GM19023 (cell line): ENCODE data around the gene BCL7A.
"Not testable (repeated sequence)": the region's sequence is repeated elsewhere in the genome, so short reads cannot be mapped to it uniquely, and the experiment has no call there.

Experiments
- ATAC-seq: cut with Tn5 transposase; IDR thresholded peaks from one replicate; pipeline ENCODE4 v1.9.1; 2021; ENCODE audit warnings: mild to moderate bottlenecking, moderate library complexity; ENCODE audit not compliant: unreplicated experiment

BCL7A gene

DNA sequence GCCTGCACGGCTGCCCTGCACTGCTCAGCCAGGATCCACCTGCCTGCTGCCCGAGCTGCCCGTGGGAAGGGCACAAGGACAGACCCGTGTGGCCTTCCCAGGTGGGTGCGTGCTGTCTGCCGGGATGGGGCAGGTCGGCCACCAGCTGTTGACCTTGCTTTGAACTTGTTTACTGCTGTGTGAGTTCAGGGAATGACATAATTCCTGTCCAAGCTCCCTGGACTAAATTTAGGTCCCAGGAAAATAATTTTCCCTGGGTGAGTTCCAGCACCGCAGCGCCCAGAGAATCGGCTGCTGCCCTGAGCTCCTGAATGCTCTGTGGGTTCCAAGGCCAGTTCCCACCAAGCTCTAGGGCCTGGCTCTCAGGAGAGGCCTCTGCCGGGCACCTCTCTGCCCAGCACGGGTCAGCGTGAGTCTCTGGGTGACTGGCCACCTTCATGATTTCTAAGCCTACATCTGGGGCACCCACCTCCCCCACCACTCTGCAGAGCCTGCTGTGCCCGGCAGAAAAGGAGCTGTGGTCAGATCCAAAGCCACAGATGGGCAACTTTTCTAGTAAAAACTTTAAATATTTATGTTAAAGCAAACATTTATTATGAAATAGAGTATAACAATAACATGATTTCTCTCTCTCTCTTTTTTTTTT lies 29.7 kb downstream of the BCL7A start:
- ATAC-seq: no peak

DNA sequence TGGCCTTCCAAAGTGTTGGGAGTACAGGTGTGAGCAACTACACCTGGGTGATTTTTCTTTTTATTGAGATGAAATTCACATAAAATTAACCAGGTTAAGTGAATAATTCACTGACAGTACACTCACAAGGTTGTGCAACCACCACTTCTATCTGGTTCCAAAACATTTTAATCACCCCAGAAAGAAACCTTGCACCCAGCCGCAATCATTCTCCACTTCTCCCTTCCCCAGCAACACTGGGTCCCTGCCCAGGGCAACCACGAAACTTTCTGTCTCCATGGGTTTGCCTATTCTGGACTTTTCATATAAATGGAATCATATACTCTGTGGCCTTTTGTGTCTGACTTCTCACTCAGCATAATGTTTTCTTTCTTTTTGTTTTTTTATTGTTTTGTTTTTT lies 30.6 kb downstream of the BCL7A start:
- ATAC-seq: no peak

DNA sequence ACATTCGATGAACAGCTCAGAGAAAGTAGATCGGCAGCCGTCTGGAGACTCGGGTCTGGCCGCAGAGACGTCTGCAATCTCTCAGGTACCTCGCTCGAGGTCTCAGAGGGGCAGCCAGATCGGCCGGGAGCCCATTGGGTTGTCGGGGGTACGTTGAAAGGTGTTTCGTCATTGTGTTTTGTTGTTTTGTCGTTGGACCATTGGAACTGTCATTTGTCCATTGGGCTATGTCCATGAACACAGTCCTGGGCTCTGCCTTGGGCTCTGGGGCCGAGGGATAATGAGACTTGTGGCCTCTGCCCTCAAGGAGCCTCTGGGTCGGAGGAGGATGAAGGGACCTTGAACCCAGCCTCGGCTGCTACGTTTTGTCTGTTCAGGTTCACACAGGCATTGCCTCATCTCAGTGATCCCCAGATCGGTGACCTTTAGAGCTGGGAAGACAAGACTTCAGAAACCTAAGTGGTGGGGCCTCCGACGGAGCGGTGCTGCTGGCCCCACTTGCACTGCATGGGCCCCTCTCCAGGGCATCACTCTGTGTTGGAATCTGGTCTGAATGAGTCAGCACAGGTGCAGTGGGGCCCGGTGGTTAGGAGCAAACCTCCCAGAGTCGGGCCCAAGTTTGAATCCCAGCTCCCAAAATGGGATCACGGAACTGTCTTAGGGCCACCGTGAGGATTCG lies 33.3 kb downstream of the BCL7A start:
- no peak for ATAC-seq

DNA sequence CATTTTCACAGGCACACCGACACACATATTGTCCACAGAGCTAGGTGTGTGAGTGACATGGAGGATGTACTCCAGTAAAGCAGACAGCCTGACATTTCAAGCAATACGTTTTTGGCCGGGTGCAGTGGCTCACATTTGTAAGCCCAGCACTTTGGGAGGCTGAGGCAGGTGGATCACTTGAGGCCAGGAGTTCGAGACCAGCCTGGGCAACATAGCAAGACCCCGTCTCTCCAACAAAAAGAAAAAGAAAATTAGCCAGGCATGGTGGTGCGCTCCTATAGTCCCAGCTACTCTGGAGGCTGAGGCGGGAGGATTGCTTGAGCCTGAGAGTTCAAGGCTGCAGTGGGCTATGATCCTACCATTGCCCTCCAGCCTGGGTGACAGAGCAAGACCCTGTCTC lies 34.7 kb downstream of the BCL7A start:
- not testable (repeated sequence) for ATAC-seq

DNA sequence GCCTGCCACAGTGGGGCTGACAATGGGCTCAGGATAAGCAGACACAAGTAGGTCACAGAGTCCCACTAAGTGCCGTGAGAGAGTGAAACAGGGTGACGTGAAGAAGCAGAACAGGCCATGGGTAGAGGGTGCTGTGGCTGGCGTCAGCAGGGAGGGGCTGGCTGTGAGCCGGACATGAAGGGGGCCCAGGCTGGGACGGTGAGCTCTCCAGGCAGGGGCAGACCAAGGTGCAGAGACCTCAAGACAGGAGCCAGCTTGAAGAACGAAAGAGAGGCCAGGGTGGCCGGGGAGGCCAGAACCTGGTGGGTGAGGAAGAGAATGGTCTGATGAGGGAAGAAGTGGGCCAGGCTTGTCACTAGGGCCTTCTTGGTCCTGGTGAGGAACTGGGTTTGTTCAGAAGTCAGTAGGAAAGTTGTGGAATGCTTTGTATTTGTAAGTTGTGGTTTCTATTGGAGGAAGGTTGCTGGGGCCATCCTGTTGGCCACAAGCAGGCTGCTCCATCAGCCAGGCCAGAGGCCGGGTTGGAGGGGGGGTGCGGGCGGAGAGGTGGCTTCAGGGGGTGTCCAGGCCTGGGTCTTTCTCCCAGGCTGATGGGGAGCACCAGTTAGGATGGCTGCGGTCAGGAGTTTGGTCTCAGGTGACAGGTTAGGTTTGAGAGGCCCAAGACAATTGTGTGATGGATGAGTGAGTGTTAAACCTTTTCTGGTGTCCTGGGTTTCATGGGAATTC lies 35.5 kb downstream of the BCL7A start:
- ATAC-seq: no peak

DNA sequence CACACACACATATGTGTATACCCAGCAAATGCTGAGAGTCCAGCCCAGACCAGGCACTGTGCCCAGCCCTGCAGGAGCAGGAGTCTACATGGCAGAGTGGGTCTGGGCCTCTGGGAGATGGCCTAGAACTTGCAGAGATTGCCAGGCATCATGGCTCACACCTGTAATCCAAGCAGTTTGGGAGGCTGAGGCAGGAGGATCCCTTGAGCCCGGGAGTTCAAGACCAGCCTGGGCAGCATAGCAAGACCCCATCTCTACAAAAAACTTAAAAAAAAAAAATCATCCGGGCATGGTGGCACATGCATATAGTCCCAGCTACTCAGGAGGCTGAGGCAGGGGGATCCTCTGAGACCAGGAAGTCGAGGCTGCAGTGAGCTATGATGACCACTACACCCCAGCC lies 36.1 kb downstream of the BCL7A start:
- ATAC-seq: no peak

DNA sequence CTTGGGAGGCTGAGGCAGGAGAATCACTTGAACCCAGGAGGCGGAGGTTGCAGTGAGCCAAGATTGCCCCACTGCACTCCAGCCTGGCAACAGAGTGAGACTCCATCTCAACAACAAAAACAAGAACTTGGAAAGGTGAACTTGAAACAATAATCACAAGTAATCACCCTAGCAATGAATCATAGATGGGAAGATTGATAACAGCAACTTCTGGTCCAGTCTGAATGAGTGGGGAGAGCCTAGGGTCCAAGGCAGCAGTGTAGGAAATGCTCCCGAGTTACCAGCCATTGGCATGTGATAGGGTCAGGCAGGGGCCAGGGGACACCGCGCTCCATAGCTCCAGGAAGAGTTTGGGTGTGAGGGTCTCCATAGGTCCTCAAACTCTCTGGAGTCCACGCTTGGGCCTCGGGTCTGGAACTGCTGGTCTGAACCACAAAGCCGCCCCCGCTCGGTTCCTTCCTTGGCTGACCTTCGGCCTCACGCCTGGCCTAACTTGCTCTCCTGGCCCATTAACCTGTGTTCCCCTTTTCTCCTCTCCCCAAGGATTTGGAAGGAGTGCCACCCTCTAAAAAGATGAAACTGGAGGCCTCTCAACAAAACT lies 37.0 kb downstream of the BCL7A start:
- ATAC-seq: no peak

DNA sequence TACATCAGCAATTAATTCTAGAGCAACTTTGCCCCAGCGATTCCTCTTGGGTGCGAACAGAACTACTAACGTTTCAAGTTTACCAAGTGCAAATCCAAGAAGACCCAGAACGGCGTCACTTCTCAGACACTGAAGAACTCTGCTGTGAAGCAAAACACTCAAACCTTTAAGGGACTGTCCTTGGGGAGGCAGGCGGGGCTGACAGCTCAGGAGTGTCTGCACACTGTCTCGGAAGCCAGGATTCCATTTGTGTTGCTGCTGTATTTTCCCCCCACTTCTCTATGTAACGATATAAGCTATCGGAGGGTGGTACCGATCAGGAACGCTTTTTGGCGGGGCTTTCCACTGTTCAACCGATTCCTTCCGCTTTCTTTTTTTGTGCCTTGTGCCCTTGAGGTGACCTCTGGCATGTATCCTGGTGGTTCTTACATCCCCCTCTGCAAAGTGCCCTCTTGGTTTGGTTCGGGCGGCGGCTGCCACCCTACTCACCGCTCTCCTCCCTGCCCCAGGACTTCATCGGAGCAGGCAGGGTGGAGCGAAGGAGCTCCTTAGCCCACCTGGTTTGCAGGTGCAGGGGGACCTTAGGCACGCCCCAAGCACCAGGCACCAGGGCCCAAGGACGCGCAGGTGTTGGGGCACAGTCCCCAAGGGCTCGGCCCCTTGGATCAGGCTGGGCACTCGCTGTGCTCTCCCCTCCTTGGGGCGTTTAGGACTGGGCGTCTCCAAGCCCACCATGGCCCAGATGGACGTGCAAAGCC lies 37.7 kb downstream of the BCL7A start:
- no peak for ATAC-seq

DNA sequence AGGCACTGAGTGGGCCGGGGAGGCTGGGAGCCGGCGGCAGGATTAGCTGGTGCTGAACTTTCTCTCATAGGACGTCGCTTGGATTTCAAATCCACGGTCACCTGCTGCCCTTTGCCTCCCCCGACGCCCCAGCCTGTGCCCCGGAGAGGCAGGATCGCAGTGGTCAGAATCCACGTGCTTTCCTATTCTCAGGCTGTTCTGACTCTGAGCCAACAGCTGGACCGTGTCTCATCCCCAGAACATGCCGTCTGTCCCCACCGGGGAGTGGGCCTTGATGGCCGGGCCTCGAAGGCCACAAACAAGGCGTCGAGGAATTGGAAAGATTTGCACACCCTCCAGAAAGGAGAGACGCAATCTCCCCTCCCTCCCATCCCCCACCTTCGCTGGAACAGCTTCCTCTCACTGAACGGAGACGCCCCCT lies 38.4 kb downstream of the BCL7A start:
- ATAC-seq: no peak

DNA sequence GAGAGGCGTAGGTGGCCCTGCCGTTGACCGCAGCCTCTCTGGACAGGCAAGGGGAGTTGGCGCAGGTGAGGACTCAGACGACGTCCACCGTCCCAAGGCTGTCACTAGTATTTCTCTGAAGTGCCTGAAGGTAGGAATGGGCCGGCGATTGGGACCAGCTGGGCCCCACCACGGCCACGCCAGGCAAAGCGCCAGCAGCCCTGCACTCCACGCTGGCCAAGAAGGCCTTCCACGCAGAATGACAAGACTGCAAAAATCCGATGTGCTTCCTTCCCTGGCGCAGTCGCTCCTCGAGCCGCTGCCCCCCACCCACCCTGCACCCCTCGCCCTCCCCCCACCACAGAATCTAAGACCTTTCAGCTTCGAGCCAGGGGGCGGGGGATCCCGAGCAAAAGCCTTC lies 39.6 kb downstream of the BCL7A start:
- ATAC-seq: no peak

DNA sequence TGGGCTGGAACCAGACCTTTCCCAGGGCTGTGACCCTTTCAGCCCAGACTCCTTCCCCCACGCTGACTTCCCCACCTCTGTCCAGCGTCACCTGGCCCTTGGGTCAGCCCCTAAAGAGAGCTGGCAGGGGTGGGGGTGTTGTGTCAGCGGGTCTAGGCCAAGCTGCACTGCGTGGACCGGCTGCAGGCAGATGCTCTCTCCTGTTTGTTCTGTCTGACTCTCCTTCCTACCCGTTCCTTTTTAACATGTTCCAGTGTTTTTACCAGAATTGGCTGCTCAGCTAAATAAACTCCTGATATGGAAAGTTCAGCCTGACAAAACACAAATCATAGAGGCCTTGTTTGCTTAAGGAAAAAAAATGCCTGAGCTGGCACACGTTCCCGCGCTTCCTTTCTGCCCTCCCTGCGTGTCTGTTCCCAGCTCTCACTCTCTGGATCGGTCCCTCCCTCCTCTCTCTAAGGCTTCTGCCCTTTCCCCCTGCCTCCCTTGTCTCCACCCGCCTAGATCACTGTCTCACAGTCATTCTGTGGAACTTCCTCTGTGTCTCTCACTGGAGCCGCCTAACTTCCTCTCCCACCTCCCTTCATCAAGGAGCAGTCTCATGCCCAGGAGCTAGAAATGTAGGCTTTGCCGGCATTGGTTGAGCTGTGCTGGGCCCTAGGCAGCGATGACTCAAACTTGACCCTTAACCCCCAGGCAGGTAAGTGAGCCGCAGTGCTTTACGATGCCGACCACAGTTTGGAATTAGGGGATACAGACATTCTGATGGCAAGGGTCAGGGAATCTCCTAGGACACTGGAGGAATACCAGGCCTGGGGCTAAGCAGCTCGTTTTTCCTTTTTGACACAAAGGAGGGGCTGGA lies 41.4 kb downstream of the BCL7A start:
- no peak for ATAC-seq

DNA sequence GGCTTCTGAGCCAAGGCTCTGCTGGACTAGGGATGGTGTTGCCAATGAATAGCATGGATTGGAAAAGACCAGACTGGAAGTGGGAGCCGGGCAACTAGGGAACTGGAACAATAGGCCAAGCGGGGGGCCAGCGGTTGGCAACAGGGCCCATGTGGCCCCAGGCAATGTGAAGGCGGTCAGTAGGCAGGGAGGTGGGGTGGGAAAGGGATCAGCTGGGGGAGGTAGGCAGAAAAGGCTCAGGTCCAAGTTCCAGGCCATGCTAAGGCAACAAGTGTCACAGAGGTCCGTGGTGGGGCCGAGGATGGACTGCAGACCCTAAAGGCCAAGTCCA lies 42.0 kb downstream of the BCL7A start:
- no peak for ATAC-seq

DNA sequence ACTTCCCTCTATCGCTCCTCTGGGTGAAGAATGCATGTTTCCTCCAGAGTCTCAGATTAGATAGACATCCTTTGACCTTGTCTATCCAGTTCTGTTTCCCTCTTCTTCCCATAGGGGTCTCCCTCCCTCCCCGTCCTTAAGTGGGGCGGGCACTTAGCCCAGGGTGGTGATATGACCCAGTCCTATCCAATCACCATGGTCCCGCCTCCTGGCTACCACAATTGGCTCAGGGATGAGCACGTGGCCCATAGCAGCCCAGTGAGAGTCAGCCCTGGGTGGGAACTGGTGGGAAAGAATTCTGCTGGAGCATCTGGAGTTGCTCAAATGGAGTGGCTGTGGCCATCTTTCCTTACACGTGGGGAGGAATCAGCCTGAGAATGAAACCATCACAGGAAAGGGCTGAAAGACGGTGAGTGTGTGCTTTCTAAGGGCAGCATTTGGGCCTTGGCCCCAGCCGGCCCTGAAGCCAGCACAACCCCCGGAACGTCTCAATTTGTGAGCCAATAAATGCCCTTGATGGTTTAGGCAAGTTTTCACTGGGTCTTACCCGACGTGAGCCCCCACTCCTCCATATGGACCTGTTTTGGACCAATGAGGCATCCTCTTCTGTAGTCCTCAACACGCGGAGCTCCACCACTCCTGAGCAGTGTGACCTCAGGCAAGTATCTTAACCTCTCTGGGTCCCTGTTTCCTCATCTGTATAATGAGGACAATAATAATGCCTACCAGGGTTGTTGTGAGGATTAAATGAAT lies 42.5 kb downstream of the BCL7A start:
- no peak for ATAC-seq

DNA sequence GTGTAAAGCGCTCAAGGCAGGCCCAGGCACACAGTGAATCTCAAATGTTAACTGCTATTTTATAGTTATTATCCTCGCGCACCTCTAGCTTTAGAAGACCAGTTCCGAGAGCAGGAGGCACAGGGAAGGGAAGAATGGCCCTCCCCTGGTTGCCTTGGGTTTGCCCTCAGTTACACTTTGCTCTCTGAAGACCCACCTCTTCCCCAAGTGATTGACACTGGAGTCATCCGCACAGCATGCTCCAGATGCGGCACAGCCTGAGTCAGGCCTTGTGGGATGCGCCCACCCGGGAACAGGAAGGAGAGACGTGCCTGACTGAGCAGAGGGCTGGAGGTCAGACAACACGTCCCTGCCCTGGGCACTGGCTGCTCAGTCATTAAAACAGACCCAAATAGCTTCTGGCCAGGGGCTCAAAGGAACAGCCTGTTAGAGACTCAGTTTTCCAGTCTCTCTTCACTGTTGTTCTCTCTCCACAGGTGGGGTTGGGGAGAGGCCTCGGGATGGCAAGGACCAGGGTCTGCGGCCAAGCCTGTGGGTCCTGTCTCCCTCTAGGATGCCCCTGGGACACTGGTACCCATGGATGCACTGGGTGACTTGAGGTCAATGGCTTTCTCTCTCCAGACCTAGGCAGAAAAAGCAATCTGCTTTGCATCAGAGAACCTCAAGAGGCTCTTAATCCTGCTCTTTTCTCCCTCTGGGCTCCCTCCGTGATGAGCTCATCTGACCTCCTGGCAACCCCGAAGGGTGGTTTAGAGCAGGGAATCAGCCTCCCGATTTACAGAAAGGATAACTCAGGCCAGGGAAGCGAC lies 43.3 kb downstream of the BCL7A start:
- ATAC-seq: no peak

DNA sequence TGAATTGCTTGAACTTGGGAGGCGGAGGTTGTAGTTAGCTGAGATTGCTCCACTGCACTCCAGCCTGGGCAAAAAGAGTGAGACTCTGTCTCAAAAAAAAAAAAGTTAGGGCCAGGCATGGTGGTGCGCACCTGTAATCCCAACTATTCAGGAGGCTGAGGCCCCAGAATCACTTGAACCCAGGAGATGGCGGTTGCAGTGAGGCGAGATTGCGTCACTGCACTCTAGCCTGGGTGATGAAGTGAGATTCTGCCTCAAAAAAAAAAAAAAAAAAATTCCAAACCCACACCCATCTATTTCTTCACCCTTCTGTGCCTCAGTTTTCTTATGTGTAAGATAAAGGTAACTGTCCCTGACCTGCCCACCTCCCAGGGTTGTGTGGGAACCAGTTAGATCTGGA lies 45.9 kb downstream of the BCL7A start:
- no peak for ATAC-seq

DNA sequence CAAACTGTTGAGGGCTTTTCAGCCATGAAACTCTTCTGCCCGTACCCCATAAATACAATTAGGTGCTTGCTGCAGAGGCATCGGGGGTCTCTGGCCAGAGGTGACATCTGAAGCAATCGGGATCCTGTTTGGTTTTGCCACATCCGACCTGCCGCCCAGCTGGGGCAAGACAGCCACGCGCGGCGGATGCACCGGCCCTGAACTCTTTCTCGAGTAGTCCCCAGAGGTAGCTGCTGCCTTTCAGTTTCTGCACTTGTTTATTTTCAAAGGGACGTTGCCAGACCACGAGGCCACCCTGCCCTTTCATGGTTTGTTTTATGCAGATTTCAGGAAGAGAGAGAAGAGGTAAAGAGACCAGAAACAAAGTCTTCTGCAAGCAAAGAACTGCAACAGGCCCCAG lies 46.3 kb downstream of the BCL7A start:
- peak; percentile 86 for ATAC-seq

DNA sequence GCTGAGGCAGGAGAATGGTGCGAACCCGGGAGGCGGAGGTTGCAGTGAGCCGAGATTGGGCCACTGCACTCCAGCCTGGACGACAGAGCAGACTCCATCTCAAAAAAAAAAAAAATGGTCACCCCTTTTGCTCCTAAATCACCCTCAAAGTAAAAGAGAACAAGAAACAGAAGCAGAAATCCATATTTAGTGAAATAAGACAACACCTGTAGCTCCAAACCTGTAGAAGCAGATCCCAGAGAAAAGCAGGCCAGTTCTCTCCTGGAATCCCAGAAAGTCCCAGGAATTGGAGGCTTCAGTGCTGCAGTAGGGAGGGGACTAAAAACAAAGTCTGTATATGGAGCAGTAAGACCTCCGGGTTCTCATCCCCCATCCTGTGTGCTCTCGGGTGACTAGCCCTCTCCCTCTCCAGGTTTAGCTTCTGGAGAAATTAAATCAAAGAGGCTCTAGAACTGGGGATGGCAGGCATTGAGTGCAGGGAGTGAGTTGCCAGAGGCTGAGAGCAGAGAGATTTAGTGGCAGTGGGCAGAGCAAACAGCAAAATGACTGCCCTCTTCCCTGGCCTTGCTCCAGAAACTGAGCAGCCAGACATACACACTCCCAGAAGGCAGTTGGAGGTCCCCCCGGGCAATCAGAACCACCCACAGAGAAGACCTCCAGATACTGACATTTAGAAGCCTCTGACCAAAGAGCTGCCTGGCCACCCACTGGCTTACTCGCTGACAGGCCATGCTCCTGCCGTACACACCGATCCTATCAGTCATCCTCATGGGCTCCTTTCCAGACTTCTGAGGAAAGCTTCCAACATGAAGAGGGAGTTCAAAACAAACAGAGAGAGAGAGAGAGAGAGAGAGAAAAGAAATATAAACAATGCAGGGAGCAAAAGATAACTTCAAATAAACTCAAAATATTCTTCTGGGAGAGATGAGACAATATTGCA lies 50.6 kb downstream of the BCL7A start:
- no peak for ATAC-seq

DNA sequence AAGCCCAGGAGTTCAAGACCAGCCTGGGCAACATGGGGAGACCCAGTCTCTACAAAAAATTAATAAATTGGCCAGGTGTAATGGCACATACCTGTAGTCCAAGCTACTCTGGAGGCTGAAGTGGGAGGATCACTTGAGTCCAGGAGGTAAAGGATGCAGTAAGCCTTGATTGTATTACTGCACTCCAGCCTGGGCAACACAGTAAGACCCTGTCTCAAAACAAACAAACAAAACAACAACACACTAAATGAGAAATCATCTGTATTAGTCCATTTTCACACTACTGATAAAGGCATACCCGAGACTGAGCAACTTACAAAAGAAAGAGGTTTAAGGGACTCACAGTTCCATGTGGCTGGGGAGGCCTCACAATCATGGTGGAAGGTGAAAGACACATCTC lies 52.1 kb downstream of the BCL7A start:
- ATAC-seq: no peak
